ENCODE measurements around the gene FOXF1. TPM values are rescaled to one million over a fixed set of nuclear protein-coding genes. Genes with fewer than 3 reads are reported as not detected.

FOXF1 gene
- total and polyA plus RNA-seq, 9 of the 15 experiments (the other 6 are each of a cell fraction or from before 2014, with no cell fraction given) = 0.04 TPM; not detected in 8

DNA sequence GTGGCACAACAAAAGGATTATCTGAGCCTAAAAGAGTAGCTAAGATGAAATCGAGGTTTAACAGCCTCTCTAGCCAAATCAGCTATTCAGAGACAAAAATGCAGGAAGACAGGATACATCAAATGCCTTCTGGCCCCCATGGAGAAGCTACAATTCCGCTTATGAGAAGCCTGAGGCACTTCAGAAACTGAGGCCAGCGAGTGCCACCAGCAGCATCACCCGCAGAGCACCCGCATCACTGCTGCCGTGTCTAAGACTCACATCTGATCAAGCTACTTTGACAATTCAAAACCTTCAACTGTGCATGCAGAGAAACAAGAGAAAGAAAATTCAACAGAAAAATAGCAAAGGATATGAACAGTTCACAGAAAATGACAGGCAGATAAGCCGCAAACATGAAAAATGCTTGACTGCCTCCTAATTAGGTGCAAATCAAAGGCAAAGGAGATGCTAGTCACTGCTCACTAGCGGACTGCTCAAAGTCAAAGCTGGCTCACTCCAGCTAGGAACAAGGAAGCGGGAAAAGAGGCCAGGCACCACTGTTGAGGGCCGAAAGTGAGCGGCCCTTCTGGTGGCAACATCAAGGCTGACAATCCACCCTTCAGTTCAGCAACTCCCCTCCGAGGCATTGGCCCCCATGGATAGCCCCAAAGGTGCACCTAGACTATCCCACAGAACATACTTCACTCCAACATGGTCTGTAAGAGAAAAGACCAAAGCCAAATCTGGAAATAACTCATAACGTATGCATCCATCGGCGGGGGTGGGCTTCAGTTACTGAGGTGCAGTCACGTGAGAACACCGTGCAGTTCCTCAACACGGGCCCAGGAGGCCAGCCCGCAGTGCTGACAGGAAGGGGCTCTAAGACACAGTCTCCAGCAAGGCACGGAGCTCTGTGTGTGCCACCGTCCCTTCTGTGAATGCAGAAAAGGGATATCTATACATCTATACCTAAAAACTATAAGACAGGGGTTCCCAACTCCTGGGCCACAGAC, 32.7 kb downstream of the FOXF1 start (continued):
- no peak for TF ChIP-seq RAD51 (IDR thresholded peaks at IDR 0.05; ENCODE audit: borderline replicate concordance, low read depth)
- TF ChIP-seq ZBTB17 (CRISPR knock-in tag; IDR thresholded peaks at IDR 0.05) = no peak
- TF ChIP-seq CTCF (IDR thresholded peaks at IDR 0.05 in 2 of 3, conservative IDR thresholded peaks at IDR 0.05 in 1 of 3; ENCODE audit: insufficient read depth in 2 of 3, low read depth in 1 of 3, low read length in 3 of 3) = no peak
- no peak for TF ChIP-seq BACH1 (tag; IDR thresholded peaks at IDR 0.05)
- TF ChIP-seq, protein P1, sequence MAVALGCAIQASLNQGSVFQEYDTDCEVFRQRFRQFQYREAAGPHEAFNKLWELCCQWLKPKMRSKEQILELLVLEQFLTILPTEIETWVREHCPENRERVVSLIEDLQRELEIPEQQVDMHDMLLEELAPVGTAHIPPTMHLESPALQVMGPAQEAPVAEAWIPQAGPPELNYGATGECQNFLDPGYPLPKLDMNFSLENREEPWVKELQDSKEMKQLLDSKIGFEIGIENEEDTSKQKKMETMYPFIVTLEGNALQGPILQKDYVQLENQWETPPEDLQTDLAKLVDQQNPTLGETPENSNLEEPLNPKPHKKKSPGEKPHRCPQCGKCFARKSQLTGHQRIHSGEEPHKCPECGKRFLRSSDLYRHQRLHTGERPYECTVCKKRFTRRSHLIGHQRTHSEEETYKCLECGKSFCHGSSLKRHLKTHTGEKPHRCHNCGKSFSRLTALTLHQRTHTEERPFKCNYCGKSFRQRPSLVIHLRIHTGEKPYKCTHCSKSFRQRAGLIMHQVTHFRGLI (CRISPR knock-in tag; IDR thresholded peaks at IDR 0.05) = no peak
- TF ChIP-seq NR4A1 (CRISPR knock-in tag; IDR thresholded peaks at IDR 0.05) = no peak
- no peak for TF ChIP-seq NR4A1 (tag; IDR thresholded peaks at IDR 0.05)
- TF ChIP-seq DNMT1 (IDR thresholded peaks at IDR 0.05) = no peak
- TF ChIP-seq CUX1 (CRISPR knock-in tag; IDR thresholded peaks at IDR 0.05) = no peak
- no peak for TF ChIP-seq ZFP30 (CRISPR knock-in tag; IDR thresholded peaks at IDR 0.05; ENCODE audit: borderline replicate concordance)
- no peak for TF ChIP-seq RAD21 (CRISPR knock-in tag; conservative IDR thresholded peaks at IDR 0.05 in 1 of 2, IDR thresholded peaks at IDR 0.05 in 1 of 2)
- no peak for TF ChIP-seq SP1 (CRISPR knock-in tag; IDR thresholded peaks at IDR 0.05)

All from K562 (cell line).